B cell (primary cell): ENCODE measurements around the gene MAB21L4.

Experiments
- CTCF ChIP-seq: fragments of 200-600 bp; IDR thresholded peaks from one replicate; pipeline ENCODE4 v1.8.0; 2022; ENCODE audit warnings: antibody characterized with exemption, mild to moderate bottlenecking
- EZH2 ChIP-seq: IDR thresholded peaks from 2 replicates; pipeline ENCODE4 v1.6.1; 2012; ENCODE audit warnings: borderline replicate concordance, low read depth, mild to moderate bottlenecking, moderate library complexity, low read length; ENCODE audit not compliant: insufficient read depth, poor library complexity, severe bottlenecking

- no peak for TF ChIP-seq EZH2
- no peak for TF ChIP-seq CTCF
Measured at GRCh38 chr2:240871071-240871958, 24.6 kb downstream of the MAB21L4 start.
